Keratinocyte (primary cell): ENCODE measurements around the gene YIPF1. TPM values are rescaled to one million over a fixed set of nuclear protein-coding genes. Genes with fewer than 3 reads are reported as not detected.

Source experiments
- DNase-seq: peaks from one replicate; pipeline ENCODE4 v3.0.0-alpha.2; 2011; ENCODE audit warnings: low read depth, missing footprints, low spot score
- FAIRE-seq: peaks from 2 replicates; lab custom pipeline; 2011; peaks lifted over from hg19 to GRCh38; lab: Jason Lieb, UNC
- H2AFZ ChIP-seq: 2 replicates; pipeline ENCODE4 v1.6.0; 2012; ENCODE audit warnings: low read length, control low read depth, inconsistent platforms; ENCODE audit not compliant: control insufficient read depth
- H3K27ac ChIP-seq: 2 replicates; pipeline ENCODE4 v1.5.1; 2011; ENCODE audit warnings: low read length; ENCODE audit not compliant: control insufficient read depth, insufficient read depth
- H3K27me3 ChIP-seq: 3 replicates; pipeline ENCODE4 v1.6.0; 2011; ENCODE audit warnings: low read length; ENCODE audit not compliant: control insufficient read depth, insufficient read depth; ENCODE audit errors: extremely low read depth
- H3K36me3 ChIP-seq, 2 experiments: 2 replicates in 1 of 2; 3 replicates in 1 of 2; pipeline ENCODE4 v1.5.1; 2011; ENCODE audit warnings: low read length in 2 of 2, mild to moderate bottlenecking in 1 of 2; ENCODE audit not compliant: control insufficient read depth in 2 of 2, insufficient read depth in 2 of 2; ENCODE audit errors: extremely low read depth in 1 of 2
- H3K4me1 ChIP-seq: 3 replicates; pipeline ENCODE4 v1.5.1; 2011; ENCODE audit warnings: low read length; ENCODE audit not compliant: control insufficient read depth, insufficient read depth; ENCODE audit errors: extremely low read depth
- H3K4me2 ChIP-seq: 3 replicates; pipeline ENCODE4 v1.6.0; 2011; ENCODE audit warnings: low read depth, low read length; ENCODE audit not compliant: control insufficient read depth, insufficient read depth; ENCODE audit errors: extremely low read depth
- H3K4me3 ChIP-seq, 3 experiments: fragments of 200-600 bp in 1 of 3; sonication (generic) in 1 of 3; 2 replicates in 2 of 3; 3 replicates in 1 of 3; pipeline ENCODE4 v1.5.1; 2011 to 2016; ENCODE audit warnings: low read length in 3 of 3, mild to moderate bottlenecking in 3 of 3, control low read depth in 2 of 3, inconsistent platforms in 1 of 3, low read depth in 1 of 3, mixed read lengths in 1 of 3, mixed run types in 1 of 3, moderate library complexity in 1 of 3; ENCODE audit not compliant: control insufficient read depth in 2 of 3, insufficient read depth in 2 of 3; ENCODE audit errors: extremely low read depth in 1 of 3
- H3K79me2 ChIP-seq: 2 replicates; pipeline ENCODE4 v1.6.0; 2012; ENCODE audit warnings: low read length; ENCODE audit not compliant: control insufficient read depth, insufficient read depth
- H3K9ac ChIP-seq: 3 replicates; pipeline ENCODE4 v1.6.0; 2011; ENCODE audit warnings: low read length; ENCODE audit not compliant: control insufficient read depth, insufficient read depth; ENCODE audit errors: extremely low read depth
- H3K9me1 ChIP-seq: 3 replicates; pipeline ENCODE4 v1.6.0; 2011; ENCODE audit warnings: low read length; ENCODE audit not compliant: control insufficient read depth, insufficient read depth; ENCODE audit errors: extremely low read depth
- H3K9me3 ChIP-seq: 2 replicates; pipeline ENCODE4 v1.5.1; 2012; ENCODE audit warnings: low read depth, low read length; ENCODE audit not compliant: control insufficient read depth
- H4K20me1 ChIP-seq: 3 replicates; pipeline ENCODE4 v1.6.0; 2011; ENCODE audit warnings: low read length; ENCODE audit not compliant: control insufficient read depth, insufficient read depth; ENCODE audit errors: extremely low read depth
- EZH2 ChIP-seq: IDR thresholded peaks from one replicate; pipeline ENCODE4 v1.6.1; 2012; ENCODE audit warnings: inconsistent platforms, mild to moderate bottlenecking, low read length, moderate library complexity
- dilution Hi-C: fragments of 300-500 bp; cut with MboI; formaldehyde crosslinking; loops from one replicate; pipeline ENCODE4 v1.7.0; 2020; ENCODE audit warnings: low sequenced_read_pairs; ENCODE audit not compliant: extremely low pct_ligation_motif_present
- polyA plus RNA-seq, 5 experiments: library from polyadenylated mRNA; depleted of rRNA in 3 of 5; stranded (reverse) in 3 of 5; stranded (forward) in 1 of 5; unstranded in 1 of 5; fragments of >200 nt; gene quantifications; 1 replicate in 1 of 5; 2 replicates in 3 of 5; 3 replicates in 1 of 5; pipeline versions ENCODE4 v1.2.1 to v1.2.3, GENCODE V29; 2011 to 2012; ENCODE audit warnings: missing spikeins in 2 of 5, low read depth in 1 of 5, low replicate concordance in 1 of 5
- TF ChIP-seq, protein P1 (sequence below), 3 experiments: IDR thresholded peaks in 1 of 3; conservative IDR thresholded peaks in 1 of 3; optimal IDR thresholded peaks in 1 of 3; 2 replicates in 2 of 3; 3 replicates in 1 of 3; pipeline versions ENCODE3 to v1.5.1; 2011; ENCODE audit warnings: low read length in 3 of 3, mild to moderate bottlenecking in 3 of 3, moderate library complexity in 2 of 3, control low read depth in 1 of 3, inconsistent platforms in 1 of 3; ENCODE audit not compliant: insufficient read depth in 2 of 3; ENCODE audit errors: extremely low read depth in 1 of 3

YIPF1 gene
- polyA plus RNA-seq, 1 donor (not counting 4 experiments of a cell fraction or from before 2014, with no cell fraction given), result 43.3 TPM

DNA sequence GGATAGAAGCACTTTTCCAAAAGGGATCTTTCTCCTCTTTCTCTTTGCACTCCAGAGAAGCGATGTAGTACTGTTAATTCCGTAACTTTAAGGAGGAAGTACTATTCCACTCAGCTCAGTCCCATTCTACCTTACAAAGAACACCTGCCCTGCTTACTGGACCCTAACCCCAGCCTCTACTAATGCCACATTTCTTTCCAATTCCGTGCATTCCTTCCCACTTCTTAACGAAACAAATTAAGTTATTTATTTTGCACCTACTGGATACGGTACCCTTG is 52.0 kb downstream of the YIPF1 start:
- TF ChIP-seq, protein P1, sequence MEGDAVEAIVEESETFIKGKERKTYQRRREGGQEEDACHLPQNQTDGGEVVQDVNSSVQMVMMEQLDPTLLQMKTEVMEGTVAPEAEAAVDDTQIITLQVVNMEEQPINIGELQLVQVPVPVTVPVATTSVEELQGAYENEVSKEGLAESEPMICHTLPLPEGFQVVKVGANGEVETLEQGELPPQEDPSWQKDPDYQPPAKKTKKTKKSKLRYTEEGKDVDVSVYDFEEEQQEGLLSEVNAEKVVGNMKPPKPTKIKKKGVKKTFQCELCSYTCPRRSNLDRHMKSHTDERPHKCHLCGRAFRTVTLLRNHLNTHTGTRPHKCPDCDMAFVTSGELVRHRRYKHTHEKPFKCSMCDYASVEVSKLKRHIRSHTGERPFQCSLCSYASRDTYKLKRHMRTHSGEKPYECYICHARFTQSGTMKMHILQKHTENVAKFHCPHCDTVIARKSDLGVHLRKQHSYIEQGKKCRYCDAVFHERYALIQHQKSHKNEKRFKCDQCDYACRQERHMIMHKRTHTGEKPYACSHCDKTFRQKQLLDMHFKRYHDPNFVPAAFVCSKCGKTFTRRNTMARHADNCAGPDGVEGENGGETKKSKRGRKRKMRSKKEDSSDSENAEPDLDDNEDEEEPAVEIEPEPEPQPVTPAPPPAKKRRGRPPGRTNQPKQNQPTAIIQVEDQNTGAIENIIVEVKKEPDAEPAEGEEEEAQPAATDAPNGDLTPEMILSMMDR (optimal IDR thresholded peaks at IDR 0.05 in 1 of 3, IDR thresholded peaks at IDR 0.05 in 1 of 3, conservative IDR thresholded peaks at IDR 0.05 in 1 of 3; ENCODE audit: extremely low read depth in 1 of 3, insufficient read depth in 2 of 3, low read length in 3 of 3), result no peak
- no peak for TF ChIP-seq EZH2
- dilution Hi-C loops, result no loop called here
- peak overlapping the region; percentile 51 to 100 (median 96) for H3K4me3 ChIP-seq
- H3K27me3 ChIP-seq, result no peaks in the 10 kb centered on the region
- peaks cover 10% of the 10 kb centered on the region for H3K4me1 ChIP-seq
- H3K9me1 ChIP-seq, result no peaks in the 10 kb centered on the region
- H2AFZ ChIP-seq, result peak overlapping the region; percentile 98
- no peaks in the 10 kb centered on the region for H3K9me3 ChIP-seq
- H4K20me1 ChIP-seq, result no peaks in the 10 kb centered on the region
- FAIRE-seq (no peak), DNase-seq (no peak)
- peak overlapping the region; percentile 93 for H3K9ac ChIP-seq
- H3K36me3 ChIP-seq, result no peaks in the 10 kb centered on the region
- peaks cover 51% of the 10 kb centered on the region for H3K79me2 ChIP-seq
- peak overlapping the region; percentile 91 for H3K27ac ChIP-seq
- peak overlapping the region; percentile 79 for H3K4me2 ChIP-seq

DNA sequence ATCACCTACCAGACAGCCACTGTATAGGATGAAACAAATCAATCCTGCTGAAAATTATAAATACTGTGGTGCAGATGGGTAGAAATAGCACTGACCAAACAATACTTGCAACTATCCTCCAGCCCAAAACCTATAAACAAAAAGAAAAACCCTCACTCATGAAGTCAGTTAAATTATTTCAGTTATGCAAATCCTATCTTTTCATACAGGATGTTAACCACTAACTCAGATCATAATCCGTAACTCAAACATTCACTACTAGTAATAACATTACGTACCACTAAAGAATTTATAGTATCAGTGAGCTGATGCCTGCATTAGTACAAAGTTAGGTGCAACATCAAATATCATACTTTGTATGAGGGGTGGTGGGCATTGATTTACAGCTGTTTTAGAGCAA is 54.1 kb downstream of the YIPF1 start:
- H2AFZ ChIP-seq, result no peak overlapping the region
- no peaks in the 10 kb centered on the region for H3K36me3 ChIP-seq
- peaks cover 10% of the 10 kb centered on the region for H3K4me1 ChIP-seq
- peaks cover 52% of the 10 kb centered on the region for H3K79me2 ChIP-seq
- TF ChIP-seq EZH2, result no peak
- TF ChIP-seq, protein P1 (optimal IDR thresholded peaks at IDR 0.05 in 1 of 3, IDR thresholded peaks at IDR 0.05 in 1 of 3, conservative IDR thresholded peaks at IDR 0.05 in 1 of 3; ENCODE audit: extremely low read depth in 1 of 3, insufficient read depth in 2 of 3, low read length in 3 of 3), result no peak
- dilution Hi-C loops, result no loop called here
- no peaks in the 10 kb centered on the region for H3K9me1 ChIP-seq
- no peaks in the 10 kb centered on the region for H3K9me3 ChIP-seq
- H3K27me3 ChIP-seq, result no peaks in the 10 kb centered on the region
- no peak for DNase-seq
- no peak overlapping the region for H3K9ac ChIP-seq
- no peak overlapping the region for H3K4me3 ChIP-seq
- FAIRE-seq, result no peak
- no peak overlapping the region for H3K27ac ChIP-seq
- no peak overlapping the region for H3K4me2 ChIP-seq
- H4K20me1 ChIP-seq, result no peaks in the 10 kb centered on the region
